ENCODE results near the gene SIGLEC6.

DNA sequence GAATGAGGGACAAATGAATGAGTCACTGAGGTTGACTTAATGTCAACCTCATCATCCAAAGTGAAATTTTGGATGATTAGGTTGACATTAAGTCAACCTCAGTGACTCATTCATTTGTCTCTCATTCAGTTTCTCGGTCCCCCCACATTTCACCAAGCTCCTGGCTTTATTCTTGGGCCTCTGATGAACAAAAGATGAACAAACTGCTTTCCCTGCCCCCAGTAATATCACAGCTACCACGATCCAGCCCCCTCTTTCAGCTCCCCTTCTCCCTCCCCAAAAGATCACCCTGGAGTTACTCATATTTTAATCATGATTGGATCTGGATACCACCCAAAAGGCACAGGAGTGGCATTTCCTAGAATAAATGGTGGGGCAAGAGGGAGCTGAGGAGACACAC, 42.4 kb downstream of the SIGLEC6 start:
- TF ChIP-seq, protein P1, sequence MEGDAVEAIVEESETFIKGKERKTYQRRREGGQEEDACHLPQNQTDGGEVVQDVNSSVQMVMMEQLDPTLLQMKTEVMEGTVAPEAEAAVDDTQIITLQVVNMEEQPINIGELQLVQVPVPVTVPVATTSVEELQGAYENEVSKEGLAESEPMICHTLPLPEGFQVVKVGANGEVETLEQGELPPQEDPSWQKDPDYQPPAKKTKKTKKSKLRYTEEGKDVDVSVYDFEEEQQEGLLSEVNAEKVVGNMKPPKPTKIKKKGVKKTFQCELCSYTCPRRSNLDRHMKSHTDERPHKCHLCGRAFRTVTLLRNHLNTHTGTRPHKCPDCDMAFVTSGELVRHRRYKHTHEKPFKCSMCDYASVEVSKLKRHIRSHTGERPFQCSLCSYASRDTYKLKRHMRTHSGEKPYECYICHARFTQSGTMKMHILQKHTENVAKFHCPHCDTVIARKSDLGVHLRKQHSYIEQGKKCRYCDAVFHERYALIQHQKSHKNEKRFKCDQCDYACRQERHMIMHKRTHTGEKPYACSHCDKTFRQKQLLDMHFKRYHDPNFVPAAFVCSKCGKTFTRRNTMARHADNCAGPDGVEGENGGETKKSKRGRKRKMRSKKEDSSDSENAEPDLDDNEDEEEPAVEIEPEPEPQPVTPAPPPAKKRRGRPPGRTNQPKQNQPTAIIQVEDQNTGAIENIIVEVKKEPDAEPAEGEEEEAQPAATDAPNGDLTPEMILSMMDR (IDR thresholded peaks at IDR 0.05): no peak
- TF ChIP-seq POLR2A (IDR thresholded peaks at IDR 0.05): no peak
